Stimulated activated CD4-positive, alpha-beta T cell treated with anti-CD3 and anti-CD28 coated beads, Interleukin-4, amount 100 ng/mL, for 1 hour (primary cell): Measurements from ENCODE around the gene IQGAP1.
"Not testable (repeated sequence)": the region's sequence is repeated elsewhere in the genome, so short reads cannot be mapped to it uniquely, and the experiment has no call there.

Experiments used
- DNase-seq: peaks from one replicate; pipeline ENCODE4 v3.0.0-alpha.2; 2020

The IQGAP1 gene

GRCh38 chr15:90489944-90490343 lies 101.9 kb downstream of the IQGAP1 start:
- DNase-seq = no peak

GRCh38 chr15:90493647-90494046 lies 105.6 kb downstream of the IQGAP1 start:
- DNase-seq = no peak

- DNase-seq = no peak
Observed at GRCh38 chr15:90495067-90495466, 107.0 kb downstream of the IQGAP1 start.

DNA sequence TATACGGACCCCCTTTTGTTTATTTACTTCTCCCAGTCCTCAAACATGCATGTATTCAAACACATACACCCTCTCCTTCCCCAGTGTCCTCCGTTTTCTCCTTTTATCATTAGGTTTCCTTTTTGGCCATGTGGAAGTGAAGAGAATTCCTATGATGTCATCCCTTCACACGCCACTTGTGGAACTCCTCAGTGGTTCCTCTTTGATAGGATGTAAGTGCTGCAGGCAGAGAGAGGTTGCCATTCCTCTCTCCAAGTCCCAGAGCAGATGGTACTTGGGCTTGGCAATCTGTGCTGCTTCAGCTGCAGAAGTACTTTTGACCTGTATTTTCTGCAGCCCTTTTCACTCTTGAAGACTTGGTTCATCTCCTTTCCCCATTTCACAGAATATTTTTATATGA lies 108.7 kb downstream of the IQGAP1 start:
- DNase-seq = no peak

DNA sequence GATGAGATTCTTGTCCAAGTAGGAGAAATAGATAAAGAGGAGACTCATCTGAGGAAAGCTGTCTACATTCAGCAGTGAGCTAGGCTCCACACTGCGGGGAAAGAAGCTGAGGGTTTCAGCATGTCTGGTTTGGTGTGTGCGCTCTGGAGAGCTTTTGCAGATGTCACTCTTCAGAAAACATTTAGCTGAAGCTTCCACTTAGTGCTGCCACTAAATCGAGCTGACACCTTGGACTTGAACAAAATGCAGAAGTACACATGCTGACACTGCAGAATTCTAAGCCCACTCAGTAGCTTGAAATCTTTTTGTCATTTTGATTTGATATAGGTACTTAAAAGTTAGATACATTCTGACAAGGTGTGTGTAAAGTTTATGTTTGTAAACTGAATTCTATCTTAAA lies 109.3 kb downstream of the IQGAP1 start:
- DNase-seq = no peak

GRCh38 chr15:90497912-90498311 lies 109.9 kb downstream of the IQGAP1 start:
- DNase-seq = no peak

DNA sequence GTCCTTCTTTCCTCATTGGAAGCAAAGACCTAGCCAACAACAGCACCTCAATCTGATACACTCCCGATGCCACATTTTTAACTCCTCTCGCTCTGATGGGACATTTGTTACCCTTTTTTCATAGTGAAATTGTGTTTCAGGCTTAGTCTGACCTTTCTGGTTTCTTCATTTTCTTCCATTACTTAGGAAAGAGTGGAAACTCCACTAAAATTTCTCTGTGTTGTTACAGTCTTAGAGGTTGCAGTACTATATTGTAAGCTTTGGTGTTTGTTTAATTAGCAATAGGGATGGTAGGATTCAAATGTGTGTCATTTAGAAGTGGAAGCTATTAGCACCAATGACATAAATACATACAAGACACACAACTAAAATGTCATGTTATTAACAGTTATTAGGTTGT lies 112.1 kb downstream of the IQGAP1 start:
- DNase-seq = no peak

DNA sequence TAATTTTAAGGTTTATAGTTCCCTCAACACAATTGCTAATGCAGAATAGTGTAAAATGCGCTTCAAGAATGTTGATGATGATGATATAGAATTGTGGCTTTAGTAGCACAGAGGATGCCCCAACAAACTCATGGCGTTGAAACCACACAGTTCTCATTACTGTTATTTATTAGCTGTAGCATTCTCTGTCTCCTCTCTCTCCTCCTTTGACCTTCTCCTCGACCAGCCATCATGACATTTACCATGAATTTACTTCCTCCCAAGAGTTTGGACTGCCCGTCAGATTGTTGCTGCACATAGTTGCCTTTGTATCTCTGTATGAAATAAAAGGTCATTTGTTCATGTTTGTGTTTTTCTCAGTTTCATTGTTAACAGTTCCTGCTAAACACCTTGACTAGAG lies 113.9 kb downstream of the IQGAP1 start:
- no peak for DNase-seq

GRCh38 chr15:90510781-90511180 lies 122.7 kb downstream of the IQGAP1 start:
- not testable (repeated sequence) for DNase-seq

- not testable (repeated sequence) for DNase-seq
Observed at GRCh38 chr15:90511211-90511618, 123.2 kb downstream of the IQGAP1 start.

DNA sequence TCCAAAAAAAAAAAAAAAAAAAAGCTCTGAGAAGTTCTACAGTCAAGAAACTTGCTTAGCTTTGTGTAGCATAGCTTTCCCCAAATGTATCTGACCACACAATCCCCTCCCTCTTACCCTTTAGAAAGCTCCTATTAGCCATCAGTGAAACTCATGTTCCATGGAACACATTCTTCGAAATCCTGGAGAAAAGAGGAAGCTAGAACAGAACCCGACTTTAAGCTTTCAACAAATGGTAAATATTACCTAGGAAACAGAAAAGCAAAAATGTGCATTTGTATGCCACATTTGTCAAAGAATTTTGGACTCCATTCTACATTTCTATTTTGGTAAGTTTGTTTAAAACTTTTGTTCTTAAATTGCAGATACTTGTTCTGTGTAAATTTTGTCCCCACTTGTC lies 124.2 kb downstream of the IQGAP1 start:
- DNase-seq = no peak

DNA sequence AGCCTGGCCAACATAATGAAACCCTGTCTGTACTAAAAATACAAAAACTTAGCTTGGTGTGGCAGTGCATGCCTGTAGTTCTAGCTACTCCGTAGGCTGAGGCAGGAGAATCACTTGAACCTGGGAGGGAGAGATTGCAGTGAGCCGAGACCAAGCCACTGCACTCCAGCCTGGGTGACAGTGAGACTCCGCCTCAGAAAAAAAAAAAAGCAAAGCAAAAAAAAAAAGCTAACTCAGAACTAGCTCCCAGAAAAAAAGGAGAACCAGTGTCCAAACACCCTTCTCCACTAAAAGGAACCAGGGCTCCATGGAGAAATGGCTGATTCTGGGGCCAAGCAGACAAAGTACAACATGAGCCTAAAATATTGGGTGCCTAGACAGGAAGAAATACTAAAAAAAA lies 124.9 kb downstream of the IQGAP1 start:
- DNase-seq = no peak

DNA sequence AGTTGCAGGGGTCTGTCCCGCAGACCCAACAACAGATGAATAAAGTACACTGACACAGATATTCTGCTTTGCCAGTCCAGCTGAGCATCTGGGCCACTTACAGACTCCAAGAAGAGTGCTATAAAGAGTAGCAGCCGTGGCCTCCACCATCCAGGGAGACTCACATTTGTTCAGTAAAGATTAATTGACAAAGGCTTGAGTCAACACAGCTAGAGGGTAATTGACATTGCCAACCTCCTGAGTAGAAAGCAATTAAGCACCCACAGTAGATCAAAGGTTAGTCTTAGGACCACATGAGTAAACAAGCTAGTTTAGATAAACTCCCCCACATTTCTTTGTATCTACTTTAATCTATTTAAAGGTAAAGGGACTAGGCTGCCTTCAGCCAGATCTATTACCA lies 125.4 kb downstream of the IQGAP1 start:
- no peak for DNase-seq

DNA sequence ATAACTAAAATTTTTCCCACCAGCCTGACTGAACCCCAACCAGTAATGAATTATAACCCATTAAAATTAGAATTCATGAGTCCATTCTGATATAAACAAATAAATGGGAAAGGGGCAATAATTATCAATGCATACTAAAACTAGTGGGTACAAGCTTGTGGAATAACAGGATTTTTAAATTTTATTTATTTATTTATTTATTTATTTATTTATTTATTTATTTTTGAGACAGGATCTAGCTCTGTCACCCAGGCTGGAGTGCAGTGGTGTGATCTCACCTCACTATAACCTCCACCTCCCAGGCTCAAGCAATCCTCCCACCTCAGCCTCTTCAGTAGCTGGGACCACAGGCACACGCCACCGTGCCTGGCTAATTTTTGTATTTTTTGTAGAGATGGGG lies 125.9 kb downstream of the IQGAP1 start:
- DNase-seq = not testable (repeated sequence)

GRCh38 chr15:90519688-90520087 lies 131.6 kb downstream of the IQGAP1 start:
- DNase-seq = no peak

GRCh38 chr15:90520365-90520764 lies 132.3 kb downstream of the IQGAP1 start:
- no peak for DNase-seq

GRCh38 chr15:90523373-90523772 lies 135.3 kb downstream of the IQGAP1 start:
- no peak for DNase-seq

GRCh38 chr15:90524018-90524803 lies 136.2 kb downstream of the IQGAP1 start:
- not testable (repeated sequence) for DNase-seq

- DNase-seq = no peak
Observed at GRCh38 chr15:90529011-90529370, 140.9 kb downstream of the IQGAP1 start.

DNA sequence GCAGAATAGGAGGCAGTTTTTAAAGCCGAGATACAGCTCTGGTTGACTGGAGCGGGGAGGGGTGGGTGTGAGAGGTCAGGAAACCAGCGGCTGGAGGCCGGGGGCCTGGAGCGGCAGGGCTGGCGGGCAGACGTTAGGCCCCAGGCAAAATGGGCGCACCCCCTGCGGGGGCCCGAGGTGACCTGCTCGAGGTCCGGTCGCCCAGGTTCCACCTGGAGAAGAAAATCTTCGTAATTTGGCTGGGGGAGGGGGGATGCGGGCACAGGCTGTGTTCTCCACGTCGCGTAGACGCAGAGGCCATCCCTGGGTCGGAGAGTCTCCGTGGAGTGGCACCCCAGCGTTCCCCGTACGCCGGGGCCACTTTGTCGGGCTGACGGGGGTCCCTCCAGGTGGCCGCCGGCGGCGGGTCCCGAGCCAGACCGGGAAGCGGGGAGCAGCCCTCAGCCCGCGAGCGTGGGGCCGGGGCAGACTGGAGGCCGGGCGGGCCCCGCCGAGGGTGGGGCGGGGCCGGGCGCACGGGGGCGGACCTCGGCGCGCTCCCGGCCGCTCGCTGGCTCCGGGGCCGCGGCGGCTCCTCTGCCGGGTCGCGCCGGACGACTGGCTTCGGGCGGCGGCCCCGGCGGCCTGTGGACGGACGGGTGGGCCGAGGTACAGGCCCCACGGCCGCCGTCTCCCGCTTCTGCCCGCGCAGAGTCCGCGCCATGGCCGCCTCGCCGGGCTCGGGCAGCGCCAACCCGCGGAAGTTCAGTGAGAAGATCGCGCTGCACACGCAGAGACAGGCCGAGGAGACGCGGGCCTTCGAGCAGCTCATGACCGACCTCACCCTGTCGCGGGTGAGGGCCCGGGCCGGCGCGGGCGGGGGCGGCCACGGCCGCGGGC lies 141.6 kb downstream of the IQGAP1 start, which contains the start of gene CRTC3:
TSS of gene CRTC3 (plus strand) at position 553 of the 879 bp plus-strand sequence. CDS start at position 702, 149 bp downstream.
- DNase-seq = peak; percentile 58

- peak; percentile 50 for DNase-seq
Observed at GRCh38 chr15:90530250-90531051, 142.4 kb downstream of the IQGAP1 start.

DNA sequence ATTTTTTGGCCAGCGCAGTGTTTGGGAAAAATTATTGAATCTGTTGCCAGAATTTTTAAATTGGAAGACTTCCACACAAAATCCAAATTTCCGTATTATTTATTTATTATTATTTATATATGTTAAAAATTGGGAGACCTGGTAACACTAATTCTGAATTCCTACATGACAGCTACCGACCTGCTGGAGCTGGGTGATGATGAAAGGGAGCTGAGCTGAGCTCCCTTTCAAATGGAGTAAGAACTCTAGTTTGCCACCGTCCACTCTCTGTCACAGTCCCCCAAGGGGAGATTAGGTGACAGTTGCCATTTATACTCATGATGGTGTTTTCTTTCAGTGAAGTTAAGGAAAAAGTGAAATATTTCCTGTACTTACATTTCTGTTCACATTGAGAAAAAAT lies 143.1 kb downstream of the IQGAP1 start:
- no peak for DNase-seq

DNA sequence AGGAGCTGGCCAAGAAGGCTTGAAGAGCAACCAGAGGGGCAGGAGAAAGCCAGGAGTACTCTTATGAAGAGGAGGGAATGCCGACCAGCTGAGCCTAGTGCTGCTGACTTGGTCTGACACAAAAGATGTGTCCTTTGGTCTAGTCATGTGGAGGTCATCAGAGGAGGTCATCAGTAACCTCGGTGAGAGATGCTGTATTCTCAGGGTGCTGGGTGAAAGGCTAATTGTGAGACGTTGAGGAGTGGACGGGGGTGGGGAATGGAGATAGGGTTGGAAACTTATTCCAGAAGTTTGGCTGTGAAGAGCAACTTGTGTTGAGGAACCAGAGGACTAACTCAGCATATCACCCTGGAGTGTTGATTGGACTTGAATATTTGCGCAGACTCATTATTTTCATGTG lies 147.2 kb downstream of the IQGAP1 start:
- no peak for DNase-seq
